SK-N-SH treated with all-trans-retinoic acid at 6 μM for 48 hours (cell line): ENCODE results near the gene PSMA6.

ENCODE experiments used
- ARNTL ChIP-seq: fragments of 450-650 bp; formaldehyde crosslinking; IDR thresholded peaks from 2 replicates; pipeline ENCODE4 v1.5.0; 2020; ENCODE audit warnings: low read depth, mild to moderate bottlenecking, moderate library complexity, borderline replicate concordance
- SNAI2 ChIP-seq: fragments of 250-450 bp; sonication (Bioruptor Pico); IDR thresholded peaks from 2 replicates; pipeline ENCODE4 v1.5.0; 2020; ENCODE audit warnings: mild to moderate bottlenecking, moderate library complexity
- ZFP3 ChIP-seq: fragments of 250-450 bp; sonication (Bioruptor Pico); IDR thresholded peaks from 2 replicates; pipeline ENCODE4 v1.5.0; 2020; ENCODE audit warnings: mild to moderate bottlenecking, moderate library complexity
- TF ChIP-seq, protein P1 (sequence below): fragments of 250-450 bp; sonication (Bioruptor Pico); IDR thresholded peaks from 2 replicates; pipeline ENCODE4 v1.8.0; 2020; ENCODE audit warnings: mild to moderate bottlenecking, moderate library complexity, borderline replicate concordance
- TF ChIP-seq, protein P2 (sequence below): fragments of 250-450 bp; sonication (Bioruptor Pico); IDR thresholded peaks from 2 replicates; pipeline ENCODE4 v1.5.1; 2020; ENCODE audit warnings: low read depth, mild to moderate bottlenecking, moderate library complexity

DNA sequence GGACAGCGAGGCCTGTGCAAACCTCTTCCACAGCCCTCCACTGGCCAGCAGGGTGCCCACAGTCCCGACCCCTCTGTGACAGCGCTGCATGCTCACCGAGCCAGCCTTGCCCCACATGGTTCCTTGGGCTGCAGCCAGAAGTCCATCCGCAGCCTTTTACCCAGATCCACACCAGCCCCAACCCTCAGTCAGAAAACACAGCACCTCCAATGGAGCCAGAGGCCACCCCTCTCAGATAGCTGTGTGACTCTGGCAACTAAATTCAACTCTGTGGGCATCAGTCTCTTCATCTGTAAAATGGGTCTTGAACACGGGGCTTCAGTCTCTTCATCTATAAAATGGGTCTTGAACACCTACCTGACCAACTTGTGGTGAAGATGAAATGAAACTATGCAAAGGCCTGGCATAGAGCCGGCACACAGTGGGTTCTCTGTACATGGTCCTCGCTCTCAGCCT lies 74.4 kb downstream of the PSMA6 start:
- TF ChIP-seq ARNTL (CRISPR knock-in tag) (no peak), SNAI2 (CRISPR knock-in tag) (no peak), ZFP3 (no peak)
- TF ChIP-seq, protein P1, sequence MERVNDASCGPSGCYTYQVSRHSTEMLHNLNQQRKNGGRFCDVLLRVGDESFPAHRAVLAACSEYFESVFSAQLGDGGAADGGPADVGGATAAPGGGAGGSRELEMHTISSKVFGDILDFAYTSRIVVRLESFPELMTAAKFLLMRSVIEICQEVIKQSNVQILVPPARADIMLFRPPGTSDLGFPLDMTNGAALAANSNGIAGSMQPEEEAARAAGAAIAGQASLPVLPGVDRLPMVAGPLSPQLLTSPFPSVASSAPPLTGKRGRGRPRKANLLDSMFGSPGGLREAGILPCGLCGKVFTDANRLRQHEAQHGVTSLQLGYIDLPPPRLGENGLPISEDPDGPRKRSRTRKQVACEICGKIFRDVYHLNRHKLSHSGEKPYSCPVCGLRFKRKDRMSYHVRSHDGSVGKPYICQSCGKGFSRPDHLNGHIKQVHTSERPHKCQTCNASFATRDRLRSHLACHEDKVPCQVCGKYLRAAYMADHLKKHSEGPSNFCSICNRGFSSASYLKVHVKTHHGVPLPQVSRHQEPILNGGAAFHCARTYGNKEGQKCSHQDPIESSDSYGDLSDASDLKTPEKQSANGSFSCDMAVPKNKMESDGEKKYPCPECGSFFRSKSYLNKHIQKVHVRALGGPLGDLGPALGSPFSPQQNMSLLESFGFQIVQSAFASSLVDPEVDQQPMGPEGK, result no peak
- TF ChIP-seq, protein P2, sequence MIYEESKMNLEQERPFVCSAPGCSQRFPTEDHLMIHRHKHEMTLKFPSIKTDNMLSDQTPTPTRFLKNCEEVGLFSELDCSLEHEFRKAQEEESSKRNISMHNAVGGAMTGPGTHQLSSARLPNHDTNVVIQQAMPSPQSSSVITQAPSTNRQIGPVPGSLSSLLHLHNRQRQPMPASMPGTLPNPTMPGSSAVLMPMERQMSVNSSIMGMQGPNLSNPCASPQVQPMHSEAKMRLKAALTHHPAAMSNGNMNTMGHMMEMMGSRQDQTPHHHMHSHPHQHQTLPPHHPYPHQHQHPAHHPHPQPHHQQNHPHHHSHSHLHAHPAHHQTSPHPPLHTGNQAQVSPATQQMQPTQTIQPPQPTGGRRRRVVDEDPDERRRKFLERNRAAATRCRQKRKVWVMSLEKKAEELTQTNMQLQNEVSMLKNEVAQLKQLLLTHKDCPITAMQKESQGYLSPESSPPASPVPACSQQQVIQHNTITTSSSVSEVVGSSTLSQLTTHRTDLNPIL (CRISPR knock-in tag), result no peak
